ENCODE results near the gene YWHAG.
"Not testable (repeated sequence)": the region's sequence is repeated elsewhere in the genome, so short reads cannot be mapped to it uniquely, and the experiment has no call there.

DNA sequence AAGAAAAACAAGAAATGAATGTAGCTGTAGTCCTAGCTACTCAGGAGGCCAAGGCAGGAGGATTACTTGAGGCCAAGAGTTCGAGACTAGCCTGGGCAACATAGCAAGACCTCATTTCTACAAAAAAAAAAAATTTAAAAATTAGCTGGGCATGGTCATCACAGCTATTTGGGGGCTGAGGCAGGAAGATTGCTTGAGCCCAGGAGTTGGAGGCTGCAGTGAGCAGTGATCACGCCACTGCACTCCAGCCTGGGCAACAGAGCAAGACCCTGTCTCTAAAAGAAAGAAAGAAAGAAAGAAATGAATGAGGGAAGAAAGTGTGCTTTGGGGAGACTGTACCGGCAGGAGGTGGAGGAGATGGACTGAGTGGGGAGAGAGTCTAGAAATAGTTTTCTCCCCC lies 5.0 kb upstream of the YWHAG start:
- TF ChIP-seq ZNF423 (CRISPR knock-in tag; IDR thresholded peaks at IDR 0.05); SOX15 (CRISPR knock-in tag; IDR thresholded peaks at IDR 0.05); JUN (CRISPR knock-in tag; IDR thresholded peaks at IDR 0.05); FOXJ3 (CRISPR knock-in tag; IDR thresholded peaks at IDR 0.05; ENCODE audit: borderline replicate concordance); ZNF263 (CRISPR knock-in tag; IDR thresholded peaks at IDR 0.05; ENCODE audit: low read depth): not testable (repeated sequence)
- TF ChIP-seq, protein P1, sequence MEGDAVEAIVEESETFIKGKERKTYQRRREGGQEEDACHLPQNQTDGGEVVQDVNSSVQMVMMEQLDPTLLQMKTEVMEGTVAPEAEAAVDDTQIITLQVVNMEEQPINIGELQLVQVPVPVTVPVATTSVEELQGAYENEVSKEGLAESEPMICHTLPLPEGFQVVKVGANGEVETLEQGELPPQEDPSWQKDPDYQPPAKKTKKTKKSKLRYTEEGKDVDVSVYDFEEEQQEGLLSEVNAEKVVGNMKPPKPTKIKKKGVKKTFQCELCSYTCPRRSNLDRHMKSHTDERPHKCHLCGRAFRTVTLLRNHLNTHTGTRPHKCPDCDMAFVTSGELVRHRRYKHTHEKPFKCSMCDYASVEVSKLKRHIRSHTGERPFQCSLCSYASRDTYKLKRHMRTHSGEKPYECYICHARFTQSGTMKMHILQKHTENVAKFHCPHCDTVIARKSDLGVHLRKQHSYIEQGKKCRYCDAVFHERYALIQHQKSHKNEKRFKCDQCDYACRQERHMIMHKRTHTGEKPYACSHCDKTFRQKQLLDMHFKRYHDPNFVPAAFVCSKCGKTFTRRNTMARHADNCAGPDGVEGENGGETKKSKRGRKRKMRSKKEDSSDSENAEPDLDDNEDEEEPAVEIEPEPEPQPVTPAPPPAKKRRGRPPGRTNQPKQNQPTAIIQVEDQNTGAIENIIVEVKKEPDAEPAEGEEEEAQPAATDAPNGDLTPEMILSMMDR (IDR thresholded peaks at IDR 0.05): not testable (repeated sequence)
- TF ChIP-seq, protein P2, sequence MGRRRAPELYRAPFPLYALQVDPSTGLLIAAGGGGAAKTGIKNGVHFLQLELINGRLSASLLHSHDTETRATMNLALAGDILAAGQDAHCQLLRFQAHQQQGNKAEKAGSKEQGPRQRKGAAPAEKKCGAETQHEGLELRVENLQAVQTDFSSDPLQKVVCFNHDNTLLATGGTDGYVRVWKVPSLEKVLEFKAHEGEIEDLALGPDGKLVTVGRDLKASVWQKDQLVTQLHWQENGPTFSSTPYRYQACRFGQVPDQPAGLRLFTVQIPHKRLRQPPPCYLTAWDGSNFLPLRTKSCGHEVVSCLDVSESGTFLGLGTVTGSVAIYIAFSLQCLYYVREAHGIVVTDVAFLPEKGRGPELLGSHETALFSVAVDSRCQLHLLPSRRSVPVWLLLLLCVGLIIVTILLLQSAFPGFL (CRISPR knock-in tag; IDR thresholded peaks at IDR 0.05; ENCODE audit: borderline replicate concordance): not testable (repeated sequence)
- TF ChIP-seq ZNF121 (CRISPR knock-in tag; IDR thresholded peaks at IDR 0.05): peak; percentile 92
